H9 (cell line): ENCODE data around the gene CREB1. TPM values are rescaled to one million over a fixed set of nuclear protein-coding genes. Genes with fewer than 3 reads are reported as not detected.

Experiments used
- DNase-seq: peaks from one replicate; pipeline ENCODE4 v3.0.0-alpha.2; 2017
- H2AFZ ChIP-seq: one replicate; pipeline ENCODE4 v1.6.1; 2013; ENCODE audit warnings: mild to moderate bottlenecking, low read length, control low read depth, moderate library complexity
- H2AK5ac ChIP-seq: 2 replicates; pipeline ENCODE4 v1.6.1; 2013; ENCODE audit warnings: low read length, control low read depth, mixed read lengths; ENCODE audit not compliant: insufficient read length
- H2BK120ac ChIP-seq: one replicate; pipeline ENCODE4 v1.6.1; 2013; ENCODE audit warnings: low read depth, mild to moderate bottlenecking, low read length, control low read depth, inconsistent platforms; ENCODE audit not compliant: poor library complexity, severe bottlenecking
- H2BK12ac ChIP-seq: 2 replicates; pipeline ENCODE4 v1.6.1; 2013; ENCODE audit warnings: low read length, control low read depth, mixed read lengths, low read depth; ENCODE audit not compliant: insufficient read length
- H2BK15ac ChIP-seq: 2 replicates; pipeline ENCODE4 v1.6.1; 2013; ENCODE audit warnings: low read depth, low read length, control low read depth
- H2BK20ac ChIP-seq: one replicate; pipeline ENCODE4 v1.6.1; 2013; ENCODE audit warnings: low read depth, mild to moderate bottlenecking, low read length, control low read depth, inconsistent platforms; ENCODE audit not compliant: poor library complexity, severe bottlenecking
- H2BK5ac ChIP-seq: 2 replicates; pipeline ENCODE4 v1.6.1; 2013; ENCODE audit warnings: low read length, control low read depth, mixed read lengths; ENCODE audit not compliant: insufficient read length
- H3K14ac ChIP-seq: 2 replicates; pipeline ENCODE4 v1.6.1; 2013; ENCODE audit warnings: low read length, control low read depth; ENCODE audit not compliant: insufficient read depth
- H3K18ac ChIP-seq: 2 replicates; pipeline ENCODE4 v1.6.1; 2013; ENCODE audit warnings: low read depth, mild to moderate bottlenecking, mixed read lengths, low read length, control low read depth; ENCODE audit not compliant: insufficient read length
- H3K23ac ChIP-seq: 2 replicates; pipeline ENCODE4 v1.6.1; 2013; ENCODE audit warnings: low read length, control low read depth, mixed read lengths, low read depth; ENCODE audit not compliant: insufficient read length
- H3K23me2 ChIP-seq: 2 replicates; pipeline ENCODE4 v1.6.1; 2013; ENCODE audit warnings: low read depth, mild to moderate bottlenecking, mixed read lengths, low read length, control low read depth; ENCODE audit not compliant: insufficient read length, poor library complexity, severe bottlenecking
- H3K27ac ChIP-seq: 2 replicates; pipeline ENCODE4 v1.5.1; 2013; ENCODE audit warnings: low read length, control low read depth, mixed read lengths, low read depth; ENCODE audit not compliant: insufficient read length
- H3K27me3 ChIP-seq: 2 replicates; pipeline ENCODE4 v1.6.1; 2013; ENCODE audit warnings: low read length, control low read depth, inconsistent platforms; ENCODE audit not compliant: insufficient read depth
- H3K4ac ChIP-seq: 2 replicates; pipeline ENCODE4 v1.6.1; 2013; ENCODE audit warnings: low read depth, mild to moderate bottlenecking, control low read depth, inconsistent platforms, low read length, moderate library complexity
- H3K4me1 ChIP-seq: 2 replicates; pipeline ENCODE4 v1.6.1; 2013; ENCODE audit warnings: low read length, control low read depth, inconsistent platforms; ENCODE audit not compliant: insufficient read depth
- H3K4me2 ChIP-seq: 2 replicates; pipeline ENCODE4 v1.6.1; 2013; ENCODE audit warnings: low read length, control low read depth, mixed read lengths; ENCODE audit not compliant: insufficient read length, insufficient read depth
- H3K56ac ChIP-seq: 2 replicates; pipeline ENCODE4 v1.6.1; 2013; ENCODE audit warnings: low read depth, mild to moderate bottlenecking, mixed read lengths, low read length, control low read depth; ENCODE audit not compliant: insufficient read length
- H3K79me1 ChIP-seq: 2 replicates; pipeline ENCODE4 v1.6.1; 2013; ENCODE audit warnings: low read depth, mild to moderate bottlenecking, moderate library complexity, low read length, control low read depth, inconsistent platforms; ENCODE audit not compliant: insufficient read depth, poor library complexity, severe bottlenecking
- H3K79me2 ChIP-seq: 2 replicates; pipeline ENCODE4 v1.6.1; 2013; ENCODE audit warnings: low read length, control low read depth, inconsistent platforms; ENCODE audit not compliant: insufficient read depth
- H3K9ac ChIP-seq: 2 replicates; pipeline ENCODE4 v1.6.1; 2013; ENCODE audit warnings: low read length, control low read depth, mixed read lengths; ENCODE audit not compliant: insufficient read length; ENCODE audit errors: extremely low read depth
- H3K9me3 ChIP-seq: one replicate; pipeline ENCODE4 v1.6.1; 2013; ENCODE audit warnings: low read depth, low read length, inconsistent platforms; ENCODE audit not compliant: control insufficient read depth
- H3T11ph ChIP-seq: one replicate; pipeline ENCODE4 v1.6.1; 2013; ENCODE audit warnings: mild to moderate bottlenecking, low read length, control low read depth, inconsistent platforms
- H4K20me1 ChIP-seq: one replicate; pipeline ENCODE4 v1.6.1; 2013; ENCODE audit not compliant: control insufficient read depth, insufficient read length, insufficient read depth
- H4K5ac ChIP-seq: 2 replicates; pipeline ENCODE4 v1.6.1; 2013; ENCODE audit warnings: low read depth, mild to moderate bottlenecking, mixed read lengths, low read length, control low read depth; ENCODE audit not compliant: insufficient read length
- H4K8ac ChIP-seq: replicated peaks from 2 replicates; pipeline ENCODE4 v1.6.1; 2013; ENCODE audit warnings: low read length, control low read depth, mixed read lengths, low read depth; ENCODE audit not compliant: insufficient read length
- H4K91ac ChIP-seq: 2 replicates; pipeline ENCODE4 v1.6.1; 2013; ENCODE audit warnings: low read depth, mild to moderate bottlenecking, moderate library complexity, mixed read lengths, low read length, control low read depth; ENCODE audit not compliant: insufficient read length
- H3K27ac Mint-ChIP-seq, 3 experiments: 2 replicates in 2 of 3; 3 replicates in 1 of 3; pipeline ENCODE4 v1.8.0; 2020 to 2021; ENCODE audit warnings: mixed read lengths in 3 of 3, mild to moderate bottlenecking in 1 of 3, moderate library complexity in 1 of 3
- H3K27me3 Mint-ChIP-seq: 2 replicates; pipeline ENCODE4 v1.8.0; 2021; ENCODE audit warnings: low read depth, mild to moderate bottlenecking, moderate library complexity, mixed read lengths
- H3K36me3 Mint-ChIP-seq, 3 experiments: 2 replicates in 2 of 3; 3 replicates in 1 of 3; pipeline ENCODE4 v1.8.0; 2020 to 2021; ENCODE audit warnings: low read depth in 3 of 3, mixed read lengths in 3 of 3; ENCODE audit not compliant: insufficient read depth in 1 of 3
- H3K4me1 Mint-ChIP-seq, 2 experiments: 2 replicates each; pipeline ENCODE4 v1.8.0; 2020; ENCODE audit warnings: mixed read lengths in 2 of 2
- H3K4me3 Mint-ChIP-seq, 2 experiments: 2 replicates in 1 of 2; 3 replicates in 1 of 2; pipeline ENCODE4 v1.8.0; 2020 to 2021; ENCODE audit warnings: mild to moderate bottlenecking in 2 of 2, mixed read lengths in 2 of 2, moderate library complexity in 1 of 2
- H3K9me3 Mint-ChIP-seq, 2 experiments: 2 replicates in 1 of 2; 3 replicates in 1 of 2; pipeline ENCODE4 v1.8.0; 2020; ENCODE audit warnings: mild to moderate bottlenecking in 2 of 2, mixed read lengths in 2 of 2, moderate library complexity in 1 of 2
- CTCF ChIP-seq: fragments of 200-600 bp; sonication (generic); conservative IDR thresholded peaks from 3 replicates; pipeline ENCODE4 v1.8.0; 2021; ENCODE audit warnings: antibody characterized with exemption, mild to moderate bottlenecking
- WGBS: extraction: QIAGEN DNeasy Blood & Tissue Kit; methylation state at CpG from one replicate; pipeline ENCODE4 v1.1.7; 2013; ENCODE audit warnings: missing lambda C conversion rate, low lambda C conversion rate, mixed read lengths; ENCODE audit not compliant: insufficient read length; ENCODE audit errors: extremely low coverage; 5-methylcytosine and 5-hydroxymethylcytosine counted together
- total RNA-seq: library from RNA; stranded (reverse); gene quantifications from 2 replicates; pipeline ENCODE4 v1.2.1, GENCODE V29; 2021

Gene CREB1
- total RNA-seq, 1 experiment from 2014 or later = 103 TPM

DNA sequence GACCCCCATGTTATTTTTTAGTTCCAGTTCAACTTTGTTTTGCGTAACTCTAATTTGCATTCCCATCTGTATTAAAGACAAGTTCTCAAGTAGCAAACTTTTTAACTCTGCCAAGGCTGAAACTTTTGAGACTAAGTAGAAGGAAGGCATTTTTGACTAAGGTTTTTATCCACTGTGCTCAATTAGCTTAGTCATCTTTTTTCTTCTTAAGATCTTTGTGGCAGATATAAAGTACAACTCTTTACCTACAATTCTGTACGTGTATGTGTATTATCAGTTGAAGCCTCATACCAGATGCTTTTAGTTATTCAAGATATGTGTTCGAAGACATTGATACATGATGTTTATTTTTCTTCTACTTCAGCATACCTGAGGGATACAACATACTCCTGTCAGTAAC is 41.6 kb downstream of the CREB1 start:
- H3K4me2 ChIP-seq = no peak overlapping the region
- H3K4ac ChIP-seq = no peak overlapping the region
- H3K4me1 ChIP-seq = no peaks in the 10 kb centered on the region
- no peak overlapping the region for H3K9ac ChIP-seq
- no peak overlapping the region for H2AK5ac ChIP-seq
- TF ChIP-seq CTCF = no peak
- no peak overlapping the region for H4K5ac ChIP-seq
- H3K79me2 ChIP-seq = no peaks in the 10 kb centered on the region
- no peak overlapping the region for H3K56ac ChIP-seq
- no peaks in the 10 kb centered on the region for H3K27me3 Mint-ChIP-seq
- H3K27ac ChIP-seq = no peak overlapping the region
- H2BK15ac ChIP-seq = no peak overlapping the region
- H3K23me2 ChIP-seq = no peaks in the 10 kb centered on the region
- peaks cover 36 to 84% (median 81%) of the 10 kb centered on the region in 3 experiments; a peak in 6 of 7 replicates for H3K36me3 Mint-ChIP-seq
- no peaks in the 10 kb centered on the region for H3K9me3 ChIP-seq
- no peak overlapping the region for H4K91ac ChIP-seq
- H3T11ph ChIP-seq = no peak overlapping the region
- no peak overlapping the region for H3K18ac ChIP-seq
- no peak overlapping the region for H2BK120ac ChIP-seq
- no peak overlapping the region for H2BK12ac ChIP-seq
- H3K79me1 ChIP-seq = no peaks in the 10 kb centered on the region
- H3K4me3 Mint-ChIP-seq = no peak overlapping the region
- WGBS = no CpG with 5 or more reads among the region's 3 CpGs
- no peaks in the 10 kb centered on the region for H3K4me1 Mint-ChIP-seq
- no peak for DNase-seq
- H3K9me3 Mint-ChIP-seq = no peaks in the 10 kb centered on the region
- no peaks in the 10 kb centered on the region for H4K20me1 ChIP-seq
- no peak overlapping the region for H2BK20ac ChIP-seq
- no peak overlapping the region for H2BK5ac ChIP-seq
- no peak overlapping the region for H3K14ac ChIP-seq
- H3K27me3 ChIP-seq = no peaks in the 10 kb centered on the region; the same call in 1 of the 2 replicates
- H2AFZ ChIP-seq = no peak overlapping the region
- H3K23ac ChIP-seq = no peak overlapping the region
- H3K27ac Mint-ChIP-seq = 0 out of 7 replicates have a peak overlapping the region, but pooled peaks of 1 of the 3 experiments have one; percentile 77
- no peak overlapping the region for H4K8ac ChIP-seq
